Right hindlimb (tissue), 1 donor: ENCODE data around the gene MTCH2.

Source experiments
- DNase-seq: peaks from one replicate; pipeline ENCODE4 v3.0.0-alpha.2; 2018

MTCH2 gene

GRCh38 chr11:47589118-47589517 is 53.2 kb downstream of the MTCH2 start:
- DNase-seq: no peak

GRCh38 chr11:47587723-47588326 is 54.5 kb downstream of the MTCH2 start:
- DNase-seq: peak; percentile 60

- no peak for DNase-seq
Observed at GRCh38 chr11:47587039-47587716, 55.2 kb downstream of the MTCH2 start.

GRCh38 chr11:47586098-47586855 is 56.1 kb downstream of the MTCH2 start, which contains the start of gene FAM180B:
TSS of gene FAM180B (plus strand) at chr11:47586678. CDS start at chr11:47586769, 91 bp downstream.
- DNase-seq: peak; percentile 82

GRCh38 chr11:47583844-47584243 is 58.5 kb downstream of the MTCH2 start:
- no peak for DNase-seq

GRCh38 chr11:47578524-47579494 is 63.5 kb downstream of the MTCH2 start, which contains the start of the genes KBTBD4 and NDUFS3:
TSS of gene KBTBD4 (minus strand) at chr11:47578970. CDS start at chr11:47578951, 19 bp downstream.
TSS of gene NDUFS3 (plus strand) at chr11:47579074. CDS start at chr11:47579092, 18 bp downstream.
- DNase-seq: peak; percentile 94

GRCh38 chr11:47577460-47578041 is 64.8 kb downstream of the MTCH2 start:
- DNase-seq: no peak

- DNase-seq: no peak
Observed at GRCh38 chr11:47573321-47573720, 69.0 kb downstream of the MTCH2 start.

GRCh38 chr11:47572715-47573255 is 69.6 kb downstream of the MTCH2 start:
- no peak for DNase-seq

- no peak for DNase-seq
Observed at GRCh38 chr11:47571895-47572294, 70.5 kb downstream of the MTCH2 start.

GRCh38 chr11:47571357-47571729 is 71.0 kb downstream of the MTCH2 start:
- DNase-seq: no peak

- no peak for DNase-seq
Observed at GRCh38 chr11:47570651-47571356, 71.6 kb downstream of the MTCH2 start.

- no peak for DNase-seq
Observed at GRCh38 chr11:47569646-47570045, 72.7 kb downstream of the MTCH2 start.
